ENCODE data around the gene NUP85.

DNA sequence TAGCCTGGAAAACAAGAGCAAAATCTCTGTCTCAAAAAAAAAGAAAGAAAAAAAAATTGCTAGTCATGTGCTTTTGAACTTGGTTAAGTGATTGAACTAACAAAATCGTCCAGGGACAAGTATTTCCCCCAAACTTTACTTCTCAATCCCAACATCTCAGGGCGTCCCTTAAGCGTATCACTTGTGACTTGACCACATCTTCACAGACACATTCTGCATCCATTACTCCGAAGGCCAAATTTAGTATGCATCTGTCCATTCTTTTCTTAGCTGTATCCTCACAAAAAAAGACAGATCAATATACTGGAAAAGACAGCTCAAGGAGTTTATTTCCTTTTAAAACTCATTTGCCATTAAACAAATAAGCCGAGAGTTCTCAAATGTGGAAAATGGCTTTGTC is 45.3 kb upstream of the NUP85 start:
- TF ChIP-seq, protein P1, sequence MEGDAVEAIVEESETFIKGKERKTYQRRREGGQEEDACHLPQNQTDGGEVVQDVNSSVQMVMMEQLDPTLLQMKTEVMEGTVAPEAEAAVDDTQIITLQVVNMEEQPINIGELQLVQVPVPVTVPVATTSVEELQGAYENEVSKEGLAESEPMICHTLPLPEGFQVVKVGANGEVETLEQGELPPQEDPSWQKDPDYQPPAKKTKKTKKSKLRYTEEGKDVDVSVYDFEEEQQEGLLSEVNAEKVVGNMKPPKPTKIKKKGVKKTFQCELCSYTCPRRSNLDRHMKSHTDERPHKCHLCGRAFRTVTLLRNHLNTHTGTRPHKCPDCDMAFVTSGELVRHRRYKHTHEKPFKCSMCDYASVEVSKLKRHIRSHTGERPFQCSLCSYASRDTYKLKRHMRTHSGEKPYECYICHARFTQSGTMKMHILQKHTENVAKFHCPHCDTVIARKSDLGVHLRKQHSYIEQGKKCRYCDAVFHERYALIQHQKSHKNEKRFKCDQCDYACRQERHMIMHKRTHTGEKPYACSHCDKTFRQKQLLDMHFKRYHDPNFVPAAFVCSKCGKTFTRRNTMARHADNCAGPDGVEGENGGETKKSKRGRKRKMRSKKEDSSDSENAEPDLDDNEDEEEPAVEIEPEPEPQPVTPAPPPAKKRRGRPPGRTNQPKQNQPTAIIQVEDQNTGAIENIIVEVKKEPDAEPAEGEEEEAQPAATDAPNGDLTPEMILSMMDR (IDR thresholded peaks at IDR 0.05; ENCODE audit: low read depth, low read length, missing input control) = no peak
- TF ChIP-seq JUND (IDR thresholded peaks at IDR 0.05) (no peak), RAD21 (IDR thresholded peaks at IDR 0.05) (no peak), HNF4A (conservative IDR thresholded peaks at IDR 0.05) (no peak), TAF1 (conservative IDR thresholded peaks at IDR 0.05) (no peak), GABPA (IDR thresholded peaks at IDR 0.05 in 1 of 2, conservative IDR thresholded peaks at IDR 0.05 in 1 of 2) (no peak), YY1 (IDR thresholded peaks at IDR 0.05) (no peak), SP1 (IDR thresholded peaks at IDR 0.05) (no peak)
- TF ChIP-seq, protein P2, sequence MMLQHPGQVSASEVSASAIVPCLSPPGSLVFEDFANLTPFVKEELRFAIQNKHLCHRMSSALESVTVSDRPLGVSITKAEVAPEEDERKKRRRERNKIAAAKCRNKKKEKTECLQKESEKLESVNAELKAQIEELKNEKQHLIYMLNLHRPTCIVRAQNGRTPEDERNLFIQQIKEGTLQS (IDR thresholded peaks at IDR 0.05) = no peak
- TF ChIP-seq, protein P3, sequence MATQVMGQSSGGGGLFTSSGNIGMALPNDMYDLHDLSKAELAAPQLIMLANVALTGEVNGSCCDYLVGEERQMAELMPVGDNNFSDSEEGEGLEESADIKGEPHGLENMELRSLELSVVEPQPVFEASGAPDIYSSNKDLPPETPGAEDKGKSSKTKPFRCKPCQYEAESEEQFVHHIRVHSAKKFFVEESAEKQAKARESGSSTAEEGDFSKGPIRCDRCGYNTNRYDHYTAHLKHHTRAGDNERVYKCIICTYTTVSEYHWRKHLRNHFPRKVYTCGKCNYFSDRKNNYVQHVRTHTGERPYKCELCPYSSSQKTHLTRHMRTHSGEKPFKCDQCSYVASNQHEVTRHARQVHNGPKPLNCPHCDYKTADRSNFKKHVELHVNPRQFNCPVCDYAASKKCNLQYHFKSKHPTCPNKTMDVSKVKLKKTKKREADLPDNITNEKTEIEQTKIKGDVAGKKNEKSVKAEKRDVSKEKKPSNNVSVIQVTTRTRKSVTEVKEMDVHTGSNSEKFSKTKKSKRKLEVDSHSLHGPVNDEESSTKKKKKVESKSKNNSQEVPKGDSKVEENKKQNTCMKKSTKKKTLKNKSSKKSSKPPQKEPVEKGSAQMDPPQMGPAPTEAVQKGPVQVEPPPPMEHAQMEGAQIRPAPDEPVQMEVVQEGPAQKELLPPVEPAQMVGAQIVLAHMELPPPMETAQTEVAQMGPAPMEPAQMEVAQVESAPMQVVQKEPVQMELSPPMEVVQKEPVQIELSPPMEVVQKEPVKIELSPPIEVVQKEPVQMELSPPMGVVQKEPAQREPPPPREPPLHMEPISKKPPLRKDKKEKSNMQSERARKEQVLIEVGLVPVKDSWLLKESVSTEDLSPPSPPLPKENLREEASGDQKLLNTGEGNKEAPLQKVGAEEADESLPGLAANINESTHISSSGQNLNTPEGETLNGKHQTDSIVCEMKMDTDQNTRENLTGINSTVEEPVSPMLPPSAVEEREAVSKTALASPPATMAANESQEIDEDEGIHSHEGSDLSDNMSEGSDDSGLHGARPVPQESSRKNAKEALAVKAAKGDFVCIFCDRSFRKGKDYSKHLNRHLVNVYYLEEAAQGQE (IDR thresholded peaks at IDR 0.05) = no peak
- TF ChIP-seq, protein P4, sequence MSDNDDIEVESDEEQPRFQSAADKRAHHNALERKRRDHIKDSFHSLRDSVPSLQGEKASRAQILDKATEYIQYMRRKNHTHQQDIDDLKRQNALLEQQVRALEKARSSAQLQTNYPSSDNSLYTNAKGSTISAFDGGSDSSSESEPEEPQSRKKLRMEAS (IDR thresholded peaks at IDR 0.05) = no peak

Measured in liver (tissue), 3 donors.